ENCODE results near the gene LURAP1L.
A peak's percentile ranks its signal among the peaks of the same experiment; 100 is the strongest.

LURAP1L gene, protein sequence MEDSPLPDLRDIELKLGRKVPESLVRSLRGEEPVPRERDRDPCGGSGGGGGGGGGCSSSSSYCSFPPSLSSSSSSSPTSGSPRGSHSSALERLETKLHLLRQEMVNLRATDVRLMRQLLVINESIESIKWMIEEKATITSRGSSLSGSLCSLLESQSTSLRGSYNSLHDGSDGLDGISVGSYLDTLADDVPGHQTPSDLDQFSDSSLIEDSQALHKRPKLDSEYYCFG

DNA sequence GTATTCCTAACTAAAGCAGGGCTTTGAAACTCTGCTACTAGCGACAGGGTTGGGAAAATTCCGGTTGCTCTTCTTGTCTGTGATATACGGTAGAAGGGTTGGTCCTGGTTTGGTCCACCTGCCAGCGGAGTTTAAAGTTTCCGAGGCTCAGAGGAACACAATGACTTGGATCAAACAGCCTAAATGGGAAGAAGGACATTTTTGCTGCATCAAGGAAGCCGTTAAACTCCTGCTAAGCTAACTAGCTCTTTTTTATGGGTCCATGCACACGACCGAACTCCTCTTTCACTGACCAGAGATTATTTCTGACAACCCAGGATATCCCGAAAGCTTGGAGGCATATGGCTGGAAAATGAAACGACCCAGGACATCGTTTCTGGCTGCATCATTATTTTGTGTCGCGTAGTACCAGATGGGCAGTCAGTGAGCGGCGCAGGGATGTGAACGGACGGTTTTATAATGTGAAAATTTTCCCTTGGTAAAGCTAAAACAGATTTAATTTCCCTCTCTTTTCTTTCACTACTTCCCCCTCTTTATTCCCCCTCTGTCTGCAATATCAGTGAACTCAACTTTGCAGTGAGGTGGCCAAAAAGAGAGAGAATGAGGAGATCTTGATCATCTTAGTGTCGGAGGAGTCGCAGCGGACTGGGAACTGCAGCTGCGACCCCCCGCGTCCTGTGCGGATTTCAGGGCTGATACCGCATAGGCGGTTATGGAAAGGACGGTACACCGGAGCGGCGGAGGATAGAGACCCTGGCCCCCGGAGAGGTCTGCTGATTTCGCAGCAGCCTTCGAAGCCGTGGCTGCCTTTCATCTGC is at the start of gene LURAP1L:
Gene LURAP1L, plus strand, starts transcription at position 160 of the 818 bp plus-strand sequence. CDS start 696 bp downstream, outside the sequence.
- peak; percentile 4 for DNase-seq

DNA sequence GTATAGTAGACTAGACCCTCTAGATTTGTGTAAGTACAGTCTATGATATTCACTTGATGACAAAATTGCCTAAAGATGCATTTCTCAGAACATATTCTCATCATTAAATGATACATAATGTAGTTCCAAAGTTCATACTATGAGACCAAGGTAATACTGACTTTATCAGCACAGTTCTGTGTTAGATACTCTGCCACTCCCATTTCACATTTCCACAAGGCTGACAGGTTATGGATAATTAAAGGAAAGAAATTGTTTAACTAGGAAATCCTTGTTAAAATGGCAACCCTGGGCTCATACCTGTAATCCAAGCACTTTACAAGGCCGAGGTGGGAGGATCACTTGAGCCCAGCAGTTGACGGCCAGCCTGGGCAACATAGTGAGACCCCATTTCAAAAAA is 48.0 kb upstream of the LURAP1L start:
- DNase-seq = no peak

DNA sequence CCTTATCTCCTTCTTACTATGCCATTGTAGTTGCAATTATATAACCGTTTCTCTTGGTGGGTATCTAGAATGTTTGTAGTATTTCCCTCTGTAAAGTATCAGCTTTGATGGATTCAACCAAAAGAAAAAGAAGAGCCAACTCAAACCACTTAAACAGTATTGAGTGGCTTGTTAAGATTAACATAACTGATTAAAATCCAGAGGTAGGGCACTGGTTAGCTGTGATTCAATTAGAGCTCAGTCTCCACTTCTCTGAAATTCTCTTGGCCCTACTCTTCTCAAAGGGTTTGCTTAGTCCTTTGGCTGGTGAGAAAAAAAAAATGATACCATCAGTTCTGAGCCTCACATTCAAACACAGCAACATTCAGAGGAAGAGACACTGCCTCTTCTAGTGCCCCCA is 44.6 kb upstream of the LURAP1L start:
- DNase-seq = no peak

DNA sequence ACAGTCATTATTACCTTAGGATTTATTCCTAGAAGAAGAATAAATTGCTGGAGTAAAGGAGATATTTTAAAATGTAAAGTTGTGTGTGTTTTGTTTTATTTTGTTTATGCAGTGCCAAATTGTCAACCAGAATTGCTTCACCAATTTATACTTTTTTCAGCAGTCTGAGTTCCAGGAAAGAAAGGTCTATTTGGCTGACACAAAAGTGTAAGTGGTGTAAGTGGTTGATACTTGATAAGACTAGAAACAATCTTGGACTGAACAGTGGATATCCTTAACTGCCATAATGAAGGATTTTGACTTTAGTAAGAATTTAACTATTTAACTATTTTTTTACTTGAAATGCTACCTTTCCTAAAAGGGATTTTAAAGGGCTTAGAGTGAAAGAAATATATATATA is 43.9 kb upstream of the LURAP1L start:
- no peak for DNase-seq

DNA sequence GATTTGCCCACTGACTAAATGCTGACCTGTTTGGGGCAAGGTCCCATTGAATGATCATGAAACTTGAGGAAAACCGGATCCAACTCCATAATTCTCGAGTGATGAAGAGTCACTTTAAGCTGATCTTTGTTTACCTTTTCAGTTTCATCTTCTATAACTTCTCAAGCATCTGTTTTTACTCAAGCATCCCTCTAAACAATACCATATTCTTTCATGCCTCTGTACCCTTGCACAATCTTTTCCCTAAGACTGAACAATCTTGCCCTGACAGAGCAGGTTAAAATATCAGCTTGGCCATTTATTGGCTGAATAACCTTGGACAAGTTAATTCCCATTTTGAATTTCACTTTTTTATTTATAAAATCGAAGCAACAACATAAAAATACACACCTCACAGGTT is 41.8 kb upstream of the LURAP1L start:
- DNase-seq = no peak

DNA sequence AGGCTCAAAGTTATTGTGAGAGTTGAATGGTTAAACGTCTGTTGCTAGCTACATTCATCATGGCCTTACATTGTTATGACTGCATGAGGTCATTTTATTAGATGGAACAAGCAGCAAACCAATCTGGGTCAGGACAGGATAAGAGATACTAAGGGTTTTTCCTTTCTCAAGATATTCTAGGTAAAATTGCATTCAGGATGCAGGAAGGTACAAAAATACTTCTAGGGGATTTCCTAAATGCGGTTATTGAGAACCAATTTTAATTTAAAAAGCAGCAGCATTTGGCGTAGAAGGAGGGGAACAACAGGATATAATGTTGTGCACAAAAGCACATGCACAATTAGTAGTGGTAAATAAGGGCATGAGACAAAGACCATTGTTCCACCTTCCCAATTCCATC is 39.2 kb upstream of the LURAP1L start:
- DNase-seq = no peak

DNA sequence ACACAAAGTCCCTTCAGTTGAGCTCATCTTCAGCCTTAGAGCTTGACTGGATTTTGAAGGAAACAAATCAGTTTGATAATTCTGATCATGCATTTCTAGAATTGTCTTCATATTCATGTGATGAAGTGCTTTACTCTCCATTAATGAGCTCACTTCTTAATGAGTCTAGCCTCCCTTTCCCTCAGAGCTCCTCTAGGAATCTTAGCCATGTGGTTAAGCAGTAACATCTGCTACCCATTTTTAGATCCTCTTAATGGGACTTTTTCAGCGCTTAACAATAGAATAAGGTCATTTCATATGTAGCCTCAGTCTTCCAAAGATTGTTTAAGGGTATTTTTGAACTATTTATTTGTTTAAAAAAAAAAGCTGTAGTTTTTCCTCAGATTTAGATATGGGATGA is 36.9 kb upstream of the LURAP1L start:
- no peak for DNase-seq

DNA sequence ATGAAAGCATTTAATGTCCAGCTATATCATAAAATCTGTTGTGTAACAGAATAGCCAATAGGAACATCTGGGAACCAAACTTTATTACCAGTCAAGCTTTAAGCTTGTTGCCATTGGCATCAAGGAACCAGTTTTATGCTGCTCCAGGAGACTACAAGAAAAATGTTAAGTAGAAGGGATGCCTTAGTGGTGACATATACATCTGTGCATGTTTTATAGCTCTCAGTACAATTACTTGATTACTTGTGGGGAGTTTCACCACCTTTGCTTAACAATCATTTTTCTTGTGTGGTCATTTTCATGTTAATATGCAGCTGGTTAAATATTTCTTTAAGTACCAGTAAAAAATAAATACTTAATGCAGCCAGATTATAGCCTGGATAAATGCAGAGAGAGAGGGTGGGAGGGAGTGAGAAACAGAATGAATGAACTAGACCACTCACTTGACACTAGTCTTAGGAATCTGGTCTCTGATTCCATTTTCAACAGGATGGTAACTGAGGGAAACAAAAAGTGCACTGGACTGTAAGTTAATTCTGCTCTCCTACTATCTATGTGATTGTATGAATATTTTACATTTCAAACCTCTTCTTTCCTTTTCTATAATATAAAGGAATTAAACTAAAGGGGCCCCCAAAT is 35.7 kb upstream of the LURAP1L start:
- DNase-seq = no peak

DNA sequence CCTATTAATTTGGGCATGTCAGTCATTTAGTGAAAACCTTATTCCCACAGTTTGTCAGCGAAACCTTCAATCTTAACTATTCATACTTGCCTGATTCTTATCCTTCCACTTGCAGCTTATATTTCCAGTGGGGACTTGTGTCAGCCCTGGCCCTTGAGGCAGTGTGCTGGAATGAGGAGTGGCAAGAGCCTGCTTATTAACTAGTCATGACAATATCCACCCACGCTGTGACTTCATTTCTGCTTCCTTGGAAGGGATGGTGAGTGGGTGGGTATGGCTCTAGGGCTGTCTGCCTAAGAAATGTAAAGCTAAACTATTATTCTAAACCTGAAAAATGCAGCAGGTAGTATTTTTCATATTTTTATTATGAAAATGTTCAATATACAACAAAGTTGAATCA is 34.0 kb upstream of the LURAP1L start:
- no peak for DNase-seq

DNA sequence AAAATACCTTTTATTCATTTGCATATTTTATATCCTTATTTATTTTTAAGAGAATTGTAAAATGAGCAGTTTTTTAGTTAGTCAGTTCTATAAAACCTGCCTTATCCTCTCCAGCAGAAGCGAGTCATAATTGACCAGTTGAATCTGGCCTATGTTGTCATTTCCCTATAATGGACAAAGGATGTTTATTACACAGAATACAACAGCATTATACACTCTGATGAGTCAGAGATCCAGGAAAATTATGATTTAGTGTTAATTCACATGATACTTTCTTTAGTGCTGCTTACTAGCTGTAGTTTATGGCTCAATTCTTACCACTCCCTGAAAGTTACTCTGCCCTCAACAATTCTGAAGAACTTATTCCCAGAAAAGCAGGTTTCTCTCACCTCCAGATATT is 26.8 kb upstream of the LURAP1L start:
- DNase-seq = no peak

DNA sequence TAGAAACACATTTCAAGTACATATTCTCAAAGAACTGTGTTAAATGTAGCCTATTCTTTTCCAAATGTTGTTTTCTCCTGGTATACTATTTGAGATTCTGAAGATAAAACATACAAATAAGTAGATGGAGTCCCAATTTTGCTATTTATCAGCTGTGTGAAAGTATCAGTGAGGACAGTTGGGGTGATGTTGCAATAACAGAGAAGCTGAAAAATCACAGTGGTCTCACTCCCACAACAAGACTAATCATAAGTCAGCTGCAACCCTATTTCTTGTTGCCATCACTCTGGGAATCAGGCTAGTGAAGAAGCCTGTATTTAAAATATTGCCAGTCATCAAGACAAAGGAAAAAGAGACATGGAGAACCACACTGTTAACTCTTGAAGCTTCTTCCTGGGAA is 25.9 kb upstream of the LURAP1L start:
- no peak for DNase-seq

DNA sequence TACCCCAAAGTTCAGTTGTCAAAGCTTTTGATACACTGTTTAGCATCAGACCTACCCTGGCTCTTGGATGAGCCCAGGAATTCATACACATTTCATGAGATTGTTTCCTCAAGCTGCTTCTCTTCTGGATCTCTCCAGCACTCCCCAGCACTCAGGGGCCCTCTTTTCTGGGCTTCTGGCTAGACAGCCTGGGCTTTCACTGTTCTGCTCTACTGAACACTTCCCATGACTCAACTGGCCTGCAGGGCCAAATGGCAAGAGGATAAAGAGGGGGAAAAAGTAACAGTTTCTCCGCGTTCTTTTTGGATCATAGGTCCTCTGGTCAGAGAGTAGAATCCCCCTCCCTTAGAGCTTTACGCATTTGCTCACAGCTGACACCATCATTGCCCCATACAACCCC is 20.9 kb upstream of the LURAP1L start:
- no peak for DNase-seq

DNA sequence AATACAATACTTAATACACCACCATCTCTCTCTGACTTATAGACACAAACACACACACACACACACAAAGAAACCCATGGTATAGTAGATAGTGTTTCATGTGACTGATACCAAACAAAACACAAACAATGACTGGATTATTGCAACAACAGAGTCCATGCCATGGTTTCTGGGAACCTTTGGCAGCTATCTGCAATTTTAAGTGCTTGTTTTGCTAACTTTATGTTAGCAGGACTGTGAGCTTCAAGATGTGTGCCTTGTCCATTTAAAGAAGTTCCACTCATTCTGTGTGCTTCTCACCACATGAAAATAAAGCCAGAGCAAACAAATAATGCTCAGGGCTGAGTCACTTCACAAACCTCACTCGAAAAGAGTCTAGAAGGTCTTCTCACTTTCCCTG is 15.1 kb upstream of the LURAP1L start:
- DNase-seq = no peak

DNA sequence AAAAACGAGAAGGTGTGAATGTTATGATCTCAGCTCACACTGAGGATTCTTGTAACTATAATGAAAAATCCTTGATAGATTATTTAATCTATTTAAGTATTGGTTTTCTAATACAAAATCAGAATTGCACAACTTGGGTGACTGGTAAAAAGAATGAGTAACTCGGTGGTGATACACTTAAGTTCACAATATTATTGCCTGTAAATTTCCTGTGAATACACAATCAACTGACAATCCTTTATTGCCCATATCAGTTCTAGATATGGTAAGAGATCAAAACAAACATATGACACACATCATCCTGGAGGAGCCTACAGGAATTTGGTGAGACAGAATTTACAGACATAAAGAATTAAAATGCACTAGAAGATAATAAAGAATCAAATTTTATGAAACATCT is 14.1 kb upstream of the LURAP1L start:
- DNase-seq = no peak

DNA sequence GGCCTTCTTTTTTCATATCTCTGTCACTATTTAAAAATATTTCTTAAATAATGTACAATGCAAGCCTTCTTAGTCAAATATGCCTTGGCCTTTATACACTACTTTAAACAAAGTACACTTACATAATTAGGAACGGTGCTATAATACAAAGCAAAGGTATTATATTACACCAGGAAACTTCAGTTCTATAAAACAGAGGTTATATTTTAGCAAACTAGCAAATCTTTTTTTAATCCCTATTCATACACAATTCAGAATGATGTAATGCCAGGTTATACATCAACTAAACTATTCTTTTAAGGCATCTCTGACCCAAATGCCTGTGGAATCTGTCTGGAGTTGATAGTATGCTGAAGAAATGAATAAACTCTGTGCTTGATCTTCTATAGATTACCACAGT is 10.7 kb upstream of the LURAP1L start:
- DNase-seq = no peak

DNA sequence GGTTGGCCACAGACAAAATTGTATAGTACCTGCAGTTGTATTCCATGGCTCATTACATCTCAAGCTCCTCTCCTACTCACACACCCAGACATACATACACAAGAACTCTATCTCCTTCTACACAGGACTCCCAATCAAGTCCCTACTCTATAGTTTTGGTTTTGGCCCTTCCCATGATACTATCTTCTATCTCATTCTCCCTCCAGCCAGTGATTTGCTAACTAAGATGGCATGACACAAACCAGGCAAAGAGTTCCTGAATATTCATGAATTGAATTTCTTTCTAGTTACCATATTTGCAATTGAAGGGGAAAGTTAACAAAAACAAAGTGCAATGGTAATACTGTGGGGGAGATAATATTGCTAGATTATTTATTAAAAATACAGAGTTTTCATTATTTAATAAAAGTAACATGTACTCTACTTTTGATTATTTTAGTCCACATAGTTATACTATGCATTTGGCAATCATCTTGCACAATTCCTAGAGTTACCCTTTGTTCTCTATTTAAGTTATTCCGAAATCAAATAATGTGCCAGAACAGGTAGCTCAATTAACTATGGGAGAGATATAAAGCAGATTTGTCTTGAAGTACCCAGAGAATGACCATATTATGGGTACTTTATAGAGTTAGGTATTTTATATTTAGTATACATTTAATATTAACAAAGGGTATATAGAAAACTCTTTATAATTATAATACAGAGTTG is 9.6 kb upstream of the LURAP1L start:
- no peak for DNase-seq

DNA sequence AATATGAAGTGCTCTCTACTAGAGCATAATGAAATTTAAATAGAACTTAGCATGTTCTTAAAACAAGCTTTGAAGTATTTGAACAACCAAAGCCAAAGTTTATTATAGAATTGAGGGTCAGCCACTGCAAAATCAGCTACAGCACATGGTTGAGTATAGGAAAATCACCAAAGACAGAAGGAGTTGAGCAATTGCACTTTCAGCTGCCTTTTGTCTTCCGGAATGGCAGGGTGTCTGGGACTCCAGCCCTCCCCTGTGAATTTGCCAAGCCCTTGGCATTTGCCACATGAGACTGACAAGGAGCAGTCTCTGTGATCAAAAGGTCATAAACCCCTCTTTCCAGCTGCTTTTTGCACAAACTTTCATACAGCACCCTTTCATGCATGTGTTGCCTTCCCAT is 8.5 kb upstream of the LURAP1L start:
- no peak for DNase-seq

DNA sequence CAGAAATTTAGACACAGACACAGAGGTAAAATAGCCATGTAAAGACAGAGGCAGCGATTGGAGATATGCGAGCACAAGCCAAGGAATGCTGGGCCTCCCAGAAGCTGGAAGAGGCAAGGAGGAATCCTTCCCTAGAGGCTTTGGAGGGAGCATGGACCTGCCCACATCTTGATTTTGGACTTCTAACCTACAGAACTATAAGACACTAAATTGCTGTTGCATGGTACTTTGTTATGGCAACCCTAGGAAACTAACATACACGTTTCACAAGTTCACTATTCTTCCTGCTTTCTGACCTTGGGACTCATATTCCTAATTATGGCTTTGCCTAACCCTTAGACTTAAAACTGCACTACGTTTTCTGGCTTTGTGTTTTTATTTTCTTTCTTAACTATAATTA is 4.6 kb upstream of the LURAP1L start:
- DNase-seq = no peak

DNA sequence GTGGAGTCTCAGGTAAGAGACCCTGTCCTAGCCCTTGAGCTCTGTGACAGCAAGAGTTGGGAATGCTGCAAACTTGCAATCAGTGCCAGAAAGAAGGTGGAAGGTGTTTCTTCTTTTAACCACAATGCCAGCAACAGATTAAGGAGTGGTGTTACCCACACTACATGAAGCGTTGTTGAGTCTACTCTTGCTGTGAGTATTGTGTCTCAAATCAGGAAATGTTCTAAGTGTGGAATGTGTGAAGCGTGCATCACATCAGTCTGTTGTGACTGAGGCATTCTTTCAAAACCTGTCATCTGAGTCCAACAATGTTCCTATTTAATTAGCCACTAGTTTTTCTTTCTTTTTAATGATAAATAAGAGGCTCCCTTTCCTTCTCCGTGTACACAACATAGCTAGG is 2.9 kb upstream of the LURAP1L start:
- DNase-seq = no peak

DNA sequence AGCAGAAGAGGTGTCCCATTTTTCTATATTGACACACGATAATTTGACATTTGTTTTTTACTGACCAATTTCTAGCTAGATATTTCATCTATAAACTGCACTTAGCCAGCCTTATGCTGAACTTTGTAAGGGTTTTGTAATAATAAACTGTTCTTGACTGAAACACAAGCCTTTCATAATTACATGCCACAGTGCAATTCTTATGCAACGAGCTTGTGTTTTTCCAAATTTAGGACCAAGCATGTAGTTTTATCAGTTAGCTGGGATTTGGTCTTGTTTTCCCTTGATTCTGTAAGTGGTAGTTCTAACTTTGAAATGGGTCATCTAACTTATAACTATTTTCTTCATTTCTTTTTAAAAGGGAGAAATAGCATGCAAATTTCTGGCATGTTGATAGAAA is 1.3 kb upstream of the LURAP1L start:
- no peak for DNase-seq

DNA sequence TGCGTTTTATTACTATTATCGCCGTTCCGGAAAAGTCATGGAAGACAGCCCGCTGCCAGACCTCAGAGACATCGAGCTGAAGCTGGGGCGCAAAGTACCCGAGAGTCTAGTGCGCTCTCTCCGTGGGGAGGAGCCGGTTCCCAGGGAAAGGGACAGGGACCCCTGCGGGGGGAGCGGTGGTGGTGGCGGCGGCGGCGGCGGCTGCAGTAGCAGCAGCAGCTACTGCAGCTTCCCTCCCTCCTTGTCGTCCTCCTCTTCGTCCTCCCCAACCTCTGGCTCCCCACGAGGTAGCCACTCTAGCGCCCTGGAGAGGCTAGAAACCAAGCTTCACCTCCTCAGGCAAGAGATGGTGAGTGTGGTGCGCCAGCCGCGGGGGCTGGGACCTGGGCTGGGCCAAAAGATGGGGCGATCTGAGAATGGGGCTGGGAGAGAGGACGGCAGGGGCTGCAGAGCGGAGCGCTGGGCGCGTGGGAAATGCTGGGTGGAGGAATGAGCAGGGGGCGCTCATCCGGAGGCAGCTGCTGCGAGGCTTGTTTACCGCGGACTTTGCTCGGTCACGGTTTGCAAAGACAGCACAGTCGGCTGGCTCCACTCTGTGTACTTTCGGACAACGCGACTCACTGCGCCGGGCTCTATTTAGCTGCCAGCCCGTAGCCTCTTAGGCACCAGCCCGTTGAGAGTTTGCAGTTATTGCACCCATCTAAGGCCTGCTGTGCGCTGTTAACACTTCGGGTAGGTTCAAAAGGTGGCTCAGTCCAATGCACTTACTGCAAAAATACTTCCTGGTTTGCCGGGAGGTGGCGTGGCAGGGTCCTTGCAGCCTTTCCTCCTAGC is 1.1 kb downstream of the LURAP1L start:
- DNase-seq = peak; percentile 69

DNA sequence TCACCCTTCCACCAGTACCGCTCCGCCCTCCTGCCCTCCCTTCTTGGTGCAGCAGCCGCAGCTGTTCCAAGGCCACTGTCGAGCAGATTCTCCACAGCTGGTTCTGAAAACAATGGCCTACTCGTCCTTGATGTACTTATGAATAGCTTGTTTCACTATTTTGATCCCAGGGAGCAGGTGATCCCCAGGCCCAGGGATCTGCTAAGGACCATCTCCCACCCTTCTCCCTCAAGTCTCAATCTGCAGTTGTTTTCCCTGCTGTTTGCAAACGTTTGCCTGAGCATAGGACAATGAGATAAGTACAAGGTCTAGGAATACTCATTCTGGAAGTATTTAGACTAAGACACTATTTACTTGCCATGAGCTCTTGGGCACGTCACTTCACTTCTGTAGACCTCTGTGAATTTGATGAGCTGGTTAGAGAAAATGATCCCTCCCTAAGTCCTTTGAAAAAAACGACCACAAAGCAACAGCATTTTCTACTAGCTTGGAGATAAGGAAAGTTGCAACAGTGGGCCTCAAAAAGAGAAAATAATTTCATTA is 1.8 kb downstream of the LURAP1L start:
- DNase-seq = no peak
